Measurements from ENCODE around the gene OR1D5.

GRCh38 chr17:3046753-3047152 is 16.7 kb downstream of the OR1D5 start:
- TF ChIP-seq CTCF (conservative IDR thresholded peaks at IDR 0.05; ENCODE audit: low read length) (no peak), EZH2phosphoT487 (IDR thresholded peaks at IDR 0.05; ENCODE audit: borderline replicate concordance, low read depth, low read length) (no peak)

All from OCI-LY7 (cell line).